Esophagus (tissue), 2 donors: Measurements from ENCODE around the gene DISC1. TPM values are rescaled to one million over a fixed set of nuclear protein-coding genes. Genes with fewer than 3 reads are reported as not detected.

Experiments
- H3K27ac ChIP-seq, 2 donors: one replicate each; pipeline ENCODE4 v1.5.1; 2013; ENCODE audit warnings: low read depth in 2 of 2, mild to moderate bottlenecking in 2 of 2, inconsistent platforms in 1 of 2, low read length in 1 of 2, moderate library complexity in 1 of 2
- H3K27me3 ChIP-seq, 2 donors: one replicate each; pipeline ENCODE4 v1.6.1; 2013; ENCODE audit warnings: low read length in 2 of 2, control low read depth in 1 of 2, mild to moderate bottlenecking in 1 of 2; ENCODE audit not compliant: insufficient read depth in 2 of 2, control insufficient read depth in 1 of 2
- H3K36me3 ChIP-seq, 2 donors: one replicate each; pipeline ENCODE4 v1.6.1; 2013; ENCODE audit warnings: low read length in 1 of 2; ENCODE audit not compliant: control insufficient read depth in 2 of 2, insufficient read depth in 2 of 2
- H3K4me1 ChIP-seq, 2 donors: one replicate each; pipeline ENCODE4 v1.6.1; 2013; ENCODE audit warnings: low read length in 1 of 2; ENCODE audit not compliant: control insufficient read depth in 2 of 2, insufficient read depth in 2 of 2
- H3K4me3 ChIP-seq, 2 donors: one replicate each; pipeline ENCODE4 v1.5.1; 2013; ENCODE audit warnings: low read length in 2 of 2, mild to moderate bottlenecking in 2 of 2, low read depth in 1 of 2, moderate library complexity in 1 of 2
- H3K9me3 ChIP-seq, 2 donors: one replicate each; pipeline ENCODE4 v1.6.1; 2013; ENCODE audit warnings: mild to moderate bottlenecking in 2 of 2, low read depth in 1 of 2, low read length in 1 of 2, moderate library complexity in 1 of 2; ENCODE audit not compliant: control insufficient read depth in 2 of 2, insufficient read depth in 1 of 2
- WGBS, 2 donors: extraction: QIAGEN DNeasy Blood & Tissue Kit; methylation state at CpG; one replicate each; pipeline ENCODE4 v1.1.7; 2013; 5-methylcytosine and 5-hydroxymethylcytosine counted together
- polyA plus RNA-seq, 2 donors: library from polyadenylated mRNA; stranded (reverse); fragments of 200-250 nt; gene quantifications; one replicate each; pipeline ENCODE4 v1.2.3, GENCODE V29; 2013
- donor health status: healthy with polysubstance abuse.
- donor health status: Bipolar disorder and iron deficiency.

Gene DISC1
- polyA plus RNA-seq, 2 donors: 0.41 to 0.79 TPM

DNA sequence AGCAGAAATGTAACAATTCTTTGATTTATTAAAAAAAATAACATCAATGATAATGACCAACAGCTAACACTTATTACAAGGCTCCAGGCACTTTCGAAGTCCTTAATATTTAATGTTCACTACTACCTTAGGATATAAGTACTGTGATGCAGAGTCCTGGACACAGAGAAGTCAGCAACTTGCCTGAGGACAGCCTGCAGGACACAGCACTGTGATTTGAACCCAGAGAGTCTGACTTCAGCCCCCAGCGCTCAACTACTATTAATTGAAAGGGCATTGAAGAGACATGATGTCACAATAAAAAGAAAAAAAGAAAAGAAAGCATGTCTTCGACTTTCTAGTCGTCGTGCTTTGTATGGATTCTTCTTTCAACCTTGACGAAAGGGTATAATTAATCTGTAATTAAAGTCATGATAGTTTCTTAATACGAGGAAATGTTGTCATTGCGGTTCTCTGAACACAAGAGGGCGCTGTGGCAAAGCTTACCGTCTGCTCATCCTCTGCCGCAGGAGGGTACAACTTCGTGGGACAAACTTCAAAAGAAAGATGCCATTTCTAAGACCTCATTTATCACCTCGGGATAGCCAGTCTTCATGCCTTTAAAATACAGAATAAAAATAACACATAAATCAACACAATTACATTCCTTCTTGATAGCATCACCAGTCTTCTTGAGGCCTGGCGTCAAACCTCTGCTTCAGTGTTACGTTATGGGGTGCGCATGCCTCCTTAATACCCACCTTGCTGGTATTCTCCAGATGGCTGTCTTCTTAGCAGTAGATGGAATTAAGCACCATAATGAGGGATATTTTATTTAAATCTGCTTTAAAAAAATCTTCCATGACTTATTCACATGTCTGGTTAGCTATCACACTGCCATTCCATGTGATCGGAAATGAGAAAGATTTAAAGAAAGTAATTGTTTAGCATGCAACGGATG, 240.1 kb downstream of the DISC1 start:
- H3K27ac ChIP-seq: peak overlapping the region in 1 of 2 donors; percentile 14

DNA sequence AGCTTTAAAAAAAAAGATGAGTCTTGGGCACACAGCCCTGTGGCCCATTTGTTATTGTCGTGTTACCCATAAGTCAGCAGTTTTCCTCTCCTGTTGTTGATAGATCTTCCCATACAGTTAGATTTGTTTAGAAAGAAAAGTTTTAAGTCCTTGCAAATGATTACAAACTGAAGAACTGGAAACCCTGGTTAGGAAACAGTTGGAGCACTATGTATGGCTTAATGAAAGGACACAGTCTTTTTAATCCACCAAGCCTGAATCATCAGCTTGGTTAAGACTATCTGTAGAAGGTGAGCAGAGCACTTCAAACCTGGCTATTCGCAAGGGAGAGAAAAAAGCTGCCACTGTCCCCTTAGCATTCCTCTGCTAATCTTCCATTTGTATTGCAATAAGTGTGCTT, 241.0 kb downstream of the DISC1 start:
- WGBS, 2 donors: 20 to 28% methylated on average over 2 of the region's 2 CpGs

More for the DNA sequence above, 240.1 kb downstream of the DISC1 start:
- Histone ChIP-seq H3K36me3 (no peaks in the 10 kb centered on the region), H3K9me3 (no peaks in the 10 kb centered on the region), H3K4me1 (peaks cover 2 to 3% of the 10 kb centered on the region in 2 donors), H3K27me3 (no peaks in the 10 kb centered on the region), H3K4me3 (no peak overlapping the region)
- 30 to 33% methylated on average over 18 of the region's 18 CpGs for WGBS, 2 donors

GRCh38 chr1:231869364-231869763, 242.8 kb downstream of the DISC1 start:
- H3K36me3 ChIP-seq: no peaks in the 10 kb centered on the region
- no peaks in the 10 kb centered on the region for H3K9me3 ChIP-seq
- H3K4me1 ChIP-seq: peaks cover 2 to 4% of the 10 kb centered on the region in 2 donors
- H3K27ac ChIP-seq: no peak overlapping the region
- no peak overlapping the region for H3K4me3 ChIP-seq
- no peaks in the 10 kb centered on the region for H3K27me3 ChIP-seq
- 83 to 84% methylated on average over 2 of the region's 2 CpGs for WGBS, 2 donors

More for the DNA sequence above, 241.0 kb downstream of the DISC1 start:
- no peaks in the 10 kb centered on the region for H3K27me3 ChIP-seq
- H3K9me3 ChIP-seq: no peaks in the 10 kb centered on the region
- no peaks in the 10 kb centered on the region for H3K36me3 ChIP-seq
- H3K4me3 ChIP-seq: no peak overlapping the region
- H3K27ac ChIP-seq: peak overlapping the region in 1 of 2 donors; percentile 14
- peaks cover 2 to 4% of the 10 kb centered on the region in 2 donors for H3K4me1 ChIP-seq

DNA sequence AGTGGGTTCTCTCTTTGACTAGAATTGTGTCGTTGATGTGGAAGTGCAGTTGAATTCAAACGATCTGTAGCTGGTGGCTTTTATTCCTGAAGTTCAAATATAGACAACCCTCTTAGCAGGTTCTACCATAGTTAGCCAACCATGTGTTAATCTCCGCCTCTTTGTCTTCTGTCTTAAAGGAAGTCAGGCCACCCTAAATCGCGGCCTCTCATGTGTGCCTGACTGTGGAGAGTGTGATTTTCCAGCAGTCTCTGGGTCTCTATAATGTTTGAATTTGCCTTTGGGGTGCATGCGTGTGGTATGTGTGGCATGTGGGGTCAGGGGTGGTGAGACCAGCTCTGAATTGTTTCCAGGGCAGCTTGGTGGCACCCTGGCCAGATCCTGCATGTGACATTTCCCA, 244.9 kb downstream of the DISC1 start:
- Histone ChIP-seq H3K27ac (no peak overlapping the region), H3K4me1 (peaks cover 2 to 4% of the 10 kb centered on the region in 2 donors), H3K27me3 (no peaks in the 10 kb centered on the region), H3K36me3 (no peaks in the 10 kb centered on the region), H3K4me3 (no peak overlapping the region), H3K9me3 (peaks cover 3 to 10% of the 10 kb centered on the region in 2 donors)
- 94 to 96% methylated on average over 6 of the region's 6 CpGs for WGBS, 2 donors

DNA sequence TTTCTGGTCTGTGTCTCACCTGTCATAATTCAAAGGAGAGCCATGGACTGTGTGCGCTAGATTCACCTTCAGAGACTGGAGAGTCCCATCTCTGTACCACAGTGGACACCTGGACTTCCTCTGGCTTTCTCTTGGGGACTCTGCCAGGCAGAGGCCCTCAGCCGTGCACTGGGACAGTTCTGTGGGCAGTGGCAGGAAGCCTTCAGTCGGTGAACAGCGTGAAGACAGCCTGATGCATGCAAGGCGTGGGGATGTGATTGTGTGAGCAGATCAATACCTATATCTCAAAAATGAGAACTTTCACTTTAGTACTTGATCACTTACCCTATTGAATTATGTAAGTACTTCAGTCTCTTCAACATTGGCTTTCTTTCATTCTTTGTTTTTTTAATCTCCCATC, 245.3 kb downstream of the DISC1 start:
- no peak overlapping the region for H3K4me3 ChIP-seq
- H3K36me3 ChIP-seq: peaks cover 0 to 3% of the 10 kb centered on the region in 2 donors
- peaks cover 3 to 10% of the 10 kb centered on the region in 2 donors for H3K9me3 ChIP-seq
- WGBS, 2 donors: 57 to 80% methylated on average over 5 of the region's 5 CpGs
- no peak overlapping the region for H3K27ac ChIP-seq
- H3K27me3 ChIP-seq: no peaks in the 10 kb centered on the region
- H3K4me1 ChIP-seq: peaks cover 2 to 4% of the 10 kb centered on the region in 2 donors

GRCh38 chr1:231872461-231872910, 245.9 kb downstream of the DISC1 start:
- Histone ChIP-seq H3K9me3 (peaks cover 3 to 10% of the 10 kb centered on the region in 2 donors), H3K36me3 (peaks cover 0 to 3% of the 10 kb centered on the region in 2 donors), H3K4me1 (peaks cover 0 to 4% of the 10 kb centered on the region in 2 donors), H3K27me3 (no peaks in the 10 kb centered on the region), H3K27ac (no peak overlapping the region), H3K4me3 (no peak overlapping the region)
- WGBS, 2 donors: 72 to 79% methylated on average over 1 of the region's 1 CpG

DNA sequence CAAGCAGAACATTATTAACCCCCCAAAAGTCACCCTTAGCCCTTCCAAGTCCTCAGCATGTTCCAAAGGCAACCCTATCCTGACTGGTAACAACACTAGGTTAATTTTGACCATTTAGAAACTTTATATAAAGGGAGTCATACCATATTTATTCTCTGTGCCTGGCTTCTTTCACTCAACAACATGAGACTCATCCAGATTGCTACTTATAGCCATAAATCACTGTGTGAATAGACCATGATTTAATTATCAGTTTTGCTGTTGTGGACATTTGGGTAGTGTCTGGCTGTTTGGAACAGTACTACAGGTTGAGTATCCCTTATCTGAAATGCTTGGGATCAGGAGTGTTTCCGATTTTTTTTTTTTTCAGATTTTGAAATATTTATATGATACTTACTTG, 252.1 kb downstream of the DISC1 start:
- Histone ChIP-seq H3K27me3 (no peaks in the 10 kb centered on the region), H3K27ac (no peak overlapping the region), H3K4me1 (peaks cover 0 to 2% of the 10 kb centered on the region in 2 donors), H3K4me3 (no peak overlapping the region), H3K9me3 (peaks cover 3 to 10% of the 10 kb centered on the region in 2 donors), H3K36me3 (peaks cover 0 to 3% of the 10 kb centered on the region in 2 donors)
- 89 to 92% methylated on average over 1 of the region's 1 CpG for WGBS, 2 donors

DNA sequence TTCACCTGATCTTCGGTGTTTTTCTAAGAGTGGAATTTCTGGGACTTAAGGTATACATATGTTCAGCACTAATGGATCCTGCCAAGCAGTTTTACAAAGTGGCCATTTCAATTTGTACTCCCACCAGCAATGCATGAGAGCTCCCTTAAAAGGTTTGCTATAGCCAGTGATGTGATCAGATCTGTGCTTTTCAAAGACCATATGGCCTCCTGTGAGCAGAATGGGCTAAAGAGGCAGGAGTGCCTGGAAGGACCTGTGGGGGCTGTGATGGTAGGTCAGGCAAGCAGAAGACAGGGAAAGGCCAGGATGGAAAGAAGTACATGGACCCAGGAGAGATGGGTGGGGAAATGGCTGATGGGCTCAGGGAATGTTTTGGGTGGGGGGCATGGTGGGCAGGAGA, 252.7 kb downstream of the DISC1 start:
- Histone ChIP-seq H3K27ac (no peak overlapping the region), H3K4me1 (peaks cover 0 to 2% of the 10 kb centered on the region in 2 donors), H3K9me3 (peaks cover 3 to 10% of the 10 kb centered on the region in 2 donors), H3K36me3 (peaks cover 0 to 3% of the 10 kb centered on the region in 2 donors), H3K27me3 (no peaks in the 10 kb centered on the region), H3K4me3 (no peak overlapping the region)
- WGBS, 2 donors: 94 to 98% methylated on average over 1 of the region's 1 CpG

DNA sequence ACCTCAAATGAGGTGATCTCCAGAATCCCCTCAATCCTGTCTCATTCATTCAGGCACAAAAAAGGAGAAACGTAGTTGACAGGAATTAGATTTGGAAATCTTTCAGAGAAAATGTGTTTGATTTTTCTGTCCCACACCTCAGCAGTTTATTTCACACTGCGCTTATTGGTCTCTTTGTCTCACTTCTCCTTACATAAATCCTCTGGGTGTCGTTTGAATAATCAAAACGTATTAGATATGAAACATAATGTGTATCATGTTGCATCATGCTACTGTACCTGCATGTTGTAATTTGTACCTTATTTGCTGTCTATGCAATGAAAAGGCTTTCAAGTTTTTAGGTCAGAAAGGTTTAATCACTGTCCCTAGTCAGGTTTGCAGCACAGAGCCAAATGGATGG, 255.7 kb downstream of the DISC1 start:
- 64 to 70% methylated on average over 4 of the region's 4 CpGs for WGBS, 2 donors

More for the DNA sequence above, 255.7 kb downstream of the DISC1 start:
- Histone ChIP-seq H3K27me3 (no peaks in the 10 kb centered on the region), H3K4me3 (no peak overlapping the region), H3K36me3 (no peaks in the 10 kb centered on the region), H3K9me3 (no peaks in the 10 kb centered on the region), H3K4me1 (peaks cover 0 to 2% of the 10 kb centered on the region in 2 donors), H3K27ac (no peak overlapping the region)
